Cardiac muscle cell (in vitro differentiated cells and primary cell): Measurements from ENCODE around the gene ITIH4. TPM values are rescaled to one million over a fixed set of nuclear protein-coding genes. Genes with fewer than 3 reads are reported as not detected.

Experiments used
- DNase-seq, 2 donors: peaks; one replicate each; pipeline versions ENCODE4 v3.0.0 to v3.0.0-alpha.2; 2010 to 2017; ENCODE audit warnings: low read depth in 1 of 2, low spot score in 1 of 2
- H3K27ac ChIP-seq: fragments of 200-600 bp; sonication (generic); 2 replicates; pipeline ENCODE4 v1.5.1; 2016
- H3K27me3 ChIP-seq: fragments of 200-600 bp; sonication (generic); 2 replicates; pipeline ENCODE4 v1.6.0; 2016; ENCODE audit warnings: control low read depth
- H3K36me3 ChIP-seq: fragments of 200-600 bp; sonication (generic); 2 replicates; pipeline ENCODE4 v1.5.1; 2016; ENCODE audit warnings: control low read depth
- H3K4me1 ChIP-seq: fragments of 200-600 bp; sonication (generic); 2 replicates; pipeline ENCODE4 v1.8.1; 2017; ENCODE audit warnings: low read depth, mild to moderate bottlenecking, mixed run types
- H3K4me3 ChIP-seq: fragments of 200-600 bp; sonication (generic); 2 replicates; pipeline ENCODE4 v1.5.1; 2016; ENCODE audit warnings: mild to moderate bottlenecking
- H3K9me3 ChIP-seq: fragments of 200-600 bp; sonication (generic); 2 replicates; pipeline ENCODE4 v1.5.1; 2017; ENCODE audit warnings: low read depth, mild to moderate bottlenecking, control low read depth
- CTCF ChIP-seq: IDR thresholded peaks from 2 replicates; pipeline ENCODE4 v1.5.1; 2012; ENCODE audit warnings: low read depth, mild to moderate bottlenecking, low read length
- polyA plus RNA-seq: library from polyadenylated mRNA; unstranded; fragments of >200 nt; fragmentation: Nextera tagmentation; extraction: Ambion mirVana; gene quantifications from 2 replicates; pipeline ENCODE4 v1.2.1, GENCODE V29; 2016
- total RNA-seq: library from RNA; depleted of rRNA; stranded (reverse); fragments of >200 nt; gene quantifications from 2 replicates; pipeline ENCODE4 v1.2.3, GENCODE V29; 2016

Gene ITIH4
- total and polyA plus RNA-seq, 2 experiments from 2014 or later: 2.0 to 2.9 TPM

DNA sequence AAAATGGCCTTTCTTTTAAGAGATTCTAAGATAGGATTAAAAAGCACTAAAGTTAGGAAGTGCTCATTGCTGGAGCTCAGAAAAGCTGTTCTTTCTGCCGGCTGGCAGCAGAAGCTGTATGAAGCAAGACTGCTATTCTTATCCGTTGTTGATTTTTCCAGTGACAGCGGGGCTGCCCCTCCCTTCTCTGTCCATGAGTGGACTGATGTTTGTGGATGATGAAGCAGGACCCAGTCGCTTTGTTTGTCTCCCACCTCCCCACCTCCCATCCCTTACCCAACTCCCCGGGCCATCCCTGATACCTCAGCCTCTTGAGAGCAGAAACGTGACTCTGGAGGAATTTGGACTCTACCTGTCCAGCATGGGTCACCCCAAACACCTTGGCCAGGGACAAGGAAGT, 14.7 kb upstream of the ITIH4 start:
- Histone ChIP-seq H3K27me3 (no peaks in the 10 kb centered on the region), H3K4me3 (no peak overlapping the region), H3K36me3 (no peaks in the 10 kb centered on the region), H3K4me1 (no peaks in the 10 kb centered on the region), H3K27ac (no peak overlapping the region), H3K9me3 (no peaks in the 10 kb centered on the region)
- DNase-seq: peak in 1 of 2 donors; percentile 49
- no peak for TF ChIP-seq CTCF

- no peaks in the 10 kb centered on the region for H3K27me3 ChIP-seq
- H3K9me3 ChIP-seq: no peaks in the 10 kb centered on the region
- no peaks in the 10 kb centered on the region for H3K4me1 ChIP-seq
- no peak for DNase-seq
- H3K4me3 ChIP-seq: no peak overlapping the region
- TF ChIP-seq CTCF: no peak
- no peaks in the 10 kb centered on the region for H3K36me3 ChIP-seq
- no peak overlapping the region for H3K27ac ChIP-seq
Observed at GRCh38 chr3:52844290-52844975, 14.0 kb upstream of the ITIH4 start.

GRCh38 chr3:52843881-52844280, 13.4 kb upstream of the ITIH4 start:
- no peak overlapping the region for H3K27ac ChIP-seq
- no peak overlapping the region for H3K4me3 ChIP-seq
- H3K27me3 ChIP-seq: no peaks in the 10 kb centered on the region
- no peaks in the 10 kb centered on the region for H3K36me3 ChIP-seq
- DNase-seq: no peak
- TF ChIP-seq CTCF: no peak
- H3K9me3 ChIP-seq: no peaks in the 10 kb centered on the region
- H3K4me1 ChIP-seq: no peaks in the 10 kb centered on the region

DNA sequence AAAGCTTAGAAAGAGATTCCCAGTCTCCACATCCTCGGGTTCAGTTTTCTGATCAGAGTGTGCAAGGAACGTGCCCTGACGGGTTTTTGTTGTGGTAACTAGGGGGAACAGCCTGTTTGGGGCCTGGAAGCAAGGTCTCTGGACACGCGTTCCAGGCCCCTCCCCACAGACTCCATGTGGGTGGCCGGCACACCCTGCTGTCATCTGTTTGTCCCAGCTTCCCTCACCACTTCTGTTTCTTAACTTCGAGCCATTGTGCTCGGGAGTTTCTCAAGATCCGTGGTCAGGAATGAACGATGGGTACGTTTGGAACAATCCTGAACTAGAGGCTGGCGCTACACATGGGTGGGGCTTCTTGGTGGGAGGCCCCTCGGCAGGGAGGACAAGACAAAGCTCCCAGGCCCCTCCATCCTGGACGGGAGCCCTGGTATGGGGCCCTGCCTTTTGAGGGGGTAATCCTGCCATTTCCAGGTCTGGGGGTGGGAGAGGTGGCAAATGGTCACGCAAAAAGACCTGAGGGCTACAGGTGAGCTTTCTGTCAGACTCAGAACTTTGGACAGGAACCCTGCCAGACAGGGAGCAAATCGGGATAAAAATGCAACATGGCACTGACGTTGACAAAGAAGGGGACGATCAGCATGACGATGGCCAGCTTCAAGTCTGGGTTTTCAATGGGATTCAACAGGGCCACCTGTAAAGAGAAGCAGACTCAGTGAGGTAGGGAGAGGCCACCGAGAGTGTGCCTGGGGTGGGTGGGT, 12.8 kb upstream of the ITIH4 start:
- no peak overlapping the region for H3K27ac ChIP-seq
- DNase-seq: no peak
- H3K27me3 ChIP-seq: no peaks in the 10 kb centered on the region
- H3K4me3 ChIP-seq: no peak overlapping the region
- H3K9me3 ChIP-seq: no peaks in the 10 kb centered on the region
- H3K4me1 ChIP-seq: no peaks in the 10 kb centered on the region
- H3K36me3 ChIP-seq: no peaks in the 10 kb centered on the region
- TF ChIP-seq CTCF: no peak

DNA sequence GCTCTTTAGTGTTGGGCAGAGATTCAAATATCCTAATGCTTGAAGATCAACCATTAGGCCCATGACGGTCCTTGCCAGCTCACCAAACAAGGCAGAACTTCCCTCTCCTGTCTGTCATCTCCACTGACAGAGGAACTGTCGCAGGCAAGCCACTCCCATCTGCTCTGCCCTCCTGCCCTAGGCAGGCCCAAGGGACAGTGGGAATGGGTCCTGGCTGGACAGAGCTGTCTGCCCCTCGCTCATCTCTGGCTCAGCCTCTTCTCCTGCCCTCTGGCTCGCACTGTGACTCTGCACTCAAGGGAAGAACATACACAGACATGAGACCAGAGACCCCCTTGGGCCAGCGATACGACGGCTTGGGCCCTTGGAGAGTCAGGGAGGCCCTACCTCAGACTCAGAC, 12.0 kb upstream of the ITIH4 start:
- Histone ChIP-seq H3K9me3 (no peaks in the 10 kb centered on the region), H3K27ac (no peak overlapping the region), H3K4me1 (no peaks in the 10 kb centered on the region), H3K27me3 (no peaks in the 10 kb centered on the region), H3K4me3 (no peak overlapping the region), H3K36me3 (no peaks in the 10 kb centered on the region)
- no peak for TF ChIP-seq CTCF
- no peak for DNase-seq
